HG03025 (cell line): ENCODE measurements around the gene TOP1.

ENCODE experiments used
- ATAC-seq: cut with Tn5 transposase; IDR thresholded peaks from one replicate; pipeline ENCODE4 v1.9.1; 2021; ENCODE audit warnings: mild to moderate bottlenecking, moderate library complexity; ENCODE audit not compliant: unreplicated experiment, low FRiP score

Gene TOP1

GRCh38 chr20:41028359-41029149, at the start of gene TOP1:
TOP1 (plus strand) TSS chr20:41028822; CDS start chr20:41029068, 246 bp downstream.
- peak; percentile 84 for ATAC-seq

- no peak for ATAC-seq
Observed at GRCh38 chr20:40979247-40979646, 49.4 kb upstream of the TOP1 start.

GRCh38 chr20:40980106-40980827, 48.4 kb upstream of the TOP1 start:
- ATAC-seq = no peak

GRCh38 chr20:40980828-40981310, 47.8 kb upstream of the TOP1 start:
- ATAC-seq = no peak

- ATAC-seq = no peak
Observed at GRCh38 chr20:40982415-40983145, 46.0 kb upstream of the TOP1 start.

- ATAC-seq = no peak
Observed at GRCh38 chr20:40983898-40984297, 44.7 kb upstream of the TOP1 start.

- ATAC-seq = no peak
Observed at GRCh38 chr20:40984496-40984895, 44.1 kb upstream of the TOP1 start.

- ATAC-seq = no peak
Observed at GRCh38 chr20:40986774-40987173, 41.8 kb upstream of the TOP1 start.

GRCh38 chr20:40990542-40991120, 38.0 kb upstream of the TOP1 start:
- ATAC-seq = peak; percentile 46

- peak; percentile 89 for ATAC-seq
Observed at GRCh38 chr20:40991181-40991889, 37.3 kb upstream of the TOP1 start.

- no peak for ATAC-seq
Observed at GRCh38 chr20:40992349-40993113, 36.1 kb upstream of the TOP1 start.

- no peak for ATAC-seq
Observed at GRCh38 chr20:40993794-40994540, 34.7 kb upstream of the TOP1 start.

GRCh38 chr20:40996326-40996725, 32.3 kb upstream of the TOP1 start:
- ATAC-seq = no peak

GRCh38 chr20:40997116-40997515, 31.5 kb upstream of the TOP1 start:
- no peak for ATAC-seq

- ATAC-seq = no peak
Observed at GRCh38 chr20:40999841-41000240, 28.8 kb upstream of the TOP1 start.

- no peak for ATAC-seq
Observed at GRCh38 chr20:41000628-41001027, 28.0 kb upstream of the TOP1 start.

- ATAC-seq = no peak
Observed at GRCh38 chr20:41001497-41001896, 27.1 kb upstream of the TOP1 start.

GRCh38 chr20:41002842-41003142, 25.8 kb upstream of the TOP1 start:
- no peak for ATAC-seq
